ENCODE measurements around the gene LRRFIP1. TPM values are rescaled to one million over a fixed set of nuclear protein-coding genes. Genes with fewer than 3 reads are reported as not detected.

Gene LRRFIP1
- total RNA-seq, 1 donor from 2014 or later: 115 TPM

DNA sequence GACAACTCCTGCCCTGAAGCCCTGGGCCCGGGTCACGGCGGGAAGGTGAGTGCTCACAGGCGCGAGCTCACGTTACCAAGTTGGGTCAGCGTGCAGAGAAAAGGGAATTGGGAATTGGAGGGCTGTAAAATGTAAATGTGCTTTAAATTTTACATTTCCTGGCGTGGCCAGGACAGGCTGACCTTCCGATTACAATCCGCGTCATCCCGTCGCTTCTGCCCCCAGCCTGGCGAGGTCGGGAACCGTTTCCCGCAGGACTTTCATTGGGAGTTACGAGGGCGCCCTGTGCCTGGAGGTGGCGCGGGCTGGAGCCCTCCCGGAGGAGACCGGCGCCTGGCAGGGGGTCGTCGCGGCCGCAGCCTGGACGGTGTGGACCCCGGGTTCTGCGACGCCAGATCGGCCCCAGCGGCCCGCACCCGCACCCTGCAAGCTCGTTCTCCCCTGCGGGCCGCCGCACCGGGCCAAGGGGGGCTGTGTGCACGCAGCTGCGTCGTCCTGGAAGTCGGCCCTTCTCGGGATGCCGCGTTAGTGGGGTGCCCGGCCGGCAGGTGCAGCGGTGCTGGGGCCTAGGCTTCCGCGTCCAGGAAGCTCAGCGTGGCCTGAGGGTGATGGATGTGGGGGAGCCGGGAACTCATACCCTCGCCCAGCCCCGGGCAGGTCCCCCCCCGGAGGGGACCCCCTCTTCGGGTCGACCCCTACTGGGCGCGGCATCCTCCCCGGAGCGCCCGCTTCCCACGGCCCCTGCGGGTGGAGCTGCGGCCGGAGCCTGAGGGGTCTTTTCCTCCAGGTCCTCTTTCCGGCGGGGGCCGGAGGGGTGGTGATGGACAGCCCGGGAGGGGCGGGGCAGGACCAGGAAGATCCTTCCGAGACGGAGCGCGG is 63.9 kb downstream of the LRRFIP1 start:
- no peak for FAIRE-seq

DNA sequence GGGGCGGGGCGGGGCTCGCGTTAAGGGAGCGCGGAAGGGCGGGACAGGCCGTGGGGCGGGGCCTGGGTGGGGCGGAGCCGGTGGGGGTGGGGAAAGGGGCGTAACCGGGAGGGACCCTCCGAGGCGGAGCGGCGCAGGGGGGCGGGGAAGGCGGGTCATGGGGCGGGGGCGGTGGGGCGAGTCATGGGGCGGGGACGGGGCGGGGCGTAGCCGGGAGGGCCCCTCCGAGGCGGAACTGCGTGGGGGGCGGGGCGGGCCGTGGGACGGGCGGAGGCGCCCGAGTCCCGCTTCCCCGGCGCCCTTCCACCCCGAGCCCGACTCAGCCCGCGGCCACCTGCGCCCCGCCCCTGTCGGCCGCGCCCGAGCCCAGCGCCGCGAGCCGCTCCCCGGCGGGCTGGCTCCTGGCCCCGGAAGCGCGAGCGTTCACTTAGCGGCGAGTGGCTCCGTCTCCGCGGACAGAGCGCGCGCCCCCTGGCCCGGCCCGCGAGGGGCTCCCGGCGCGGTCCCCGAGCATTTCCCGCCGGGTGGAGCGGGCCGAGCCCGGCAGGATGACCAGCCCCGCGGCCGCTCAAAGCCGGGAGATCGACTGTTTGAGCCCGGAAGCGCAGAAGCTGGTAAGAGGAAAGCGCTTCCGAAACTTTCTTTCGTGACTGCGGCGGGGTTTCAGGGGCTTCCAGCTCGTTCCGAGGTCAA is 64.7 kb downstream of the LRRFIP1 start:
- H3K4me3 ChIP-seq (ENCODE audit: low read depth, low read length): peak overlapping the region; percentile 99
- FAIRE-seq (no peak), DNase-seq (ENCODE audit: low read depth) (peak; percentile 56)
- H3K36me3 ChIP-seq (ENCODE audit: control insufficient read depth, insufficient read depth, low read length): no peaks in the 10 kb centered on the region
- TF ChIP-seq, protein P1, sequence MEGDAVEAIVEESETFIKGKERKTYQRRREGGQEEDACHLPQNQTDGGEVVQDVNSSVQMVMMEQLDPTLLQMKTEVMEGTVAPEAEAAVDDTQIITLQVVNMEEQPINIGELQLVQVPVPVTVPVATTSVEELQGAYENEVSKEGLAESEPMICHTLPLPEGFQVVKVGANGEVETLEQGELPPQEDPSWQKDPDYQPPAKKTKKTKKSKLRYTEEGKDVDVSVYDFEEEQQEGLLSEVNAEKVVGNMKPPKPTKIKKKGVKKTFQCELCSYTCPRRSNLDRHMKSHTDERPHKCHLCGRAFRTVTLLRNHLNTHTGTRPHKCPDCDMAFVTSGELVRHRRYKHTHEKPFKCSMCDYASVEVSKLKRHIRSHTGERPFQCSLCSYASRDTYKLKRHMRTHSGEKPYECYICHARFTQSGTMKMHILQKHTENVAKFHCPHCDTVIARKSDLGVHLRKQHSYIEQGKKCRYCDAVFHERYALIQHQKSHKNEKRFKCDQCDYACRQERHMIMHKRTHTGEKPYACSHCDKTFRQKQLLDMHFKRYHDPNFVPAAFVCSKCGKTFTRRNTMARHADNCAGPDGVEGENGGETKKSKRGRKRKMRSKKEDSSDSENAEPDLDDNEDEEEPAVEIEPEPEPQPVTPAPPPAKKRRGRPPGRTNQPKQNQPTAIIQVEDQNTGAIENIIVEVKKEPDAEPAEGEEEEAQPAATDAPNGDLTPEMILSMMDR (IDR thresholded peaks at IDR 0.05; ENCODE audit: insufficient read depth, low read length, severe bottlenecking): no peak
- no peaks in the 10 kb centered on the region for H3K27me3 ChIP-seq (ENCODE audit: control insufficient read depth, insufficient read depth, low read length)

More for the DNA sequence above, 63.9 kb downstream of the LRRFIP1 start:
- Histone ChIP-seq H3K36me3 (ENCODE audit: control insufficient read depth, insufficient read depth, low read length) (no peaks in the 10 kb centered on the region), H3K27me3 (ENCODE audit: control insufficient read depth, insufficient read depth, low read length) (no peaks in the 10 kb centered on the region), H3K4me3 (ENCODE audit: low read depth, low read length) (peak overlapping the region; percentile 70)
- DNase-seq (ENCODE audit: low read depth): no peak
- TF ChIP-seq, protein P1 (IDR thresholded peaks at IDR 0.05; ENCODE audit: insufficient read depth, low read length, severe bottlenecking): no peak

DNA sequence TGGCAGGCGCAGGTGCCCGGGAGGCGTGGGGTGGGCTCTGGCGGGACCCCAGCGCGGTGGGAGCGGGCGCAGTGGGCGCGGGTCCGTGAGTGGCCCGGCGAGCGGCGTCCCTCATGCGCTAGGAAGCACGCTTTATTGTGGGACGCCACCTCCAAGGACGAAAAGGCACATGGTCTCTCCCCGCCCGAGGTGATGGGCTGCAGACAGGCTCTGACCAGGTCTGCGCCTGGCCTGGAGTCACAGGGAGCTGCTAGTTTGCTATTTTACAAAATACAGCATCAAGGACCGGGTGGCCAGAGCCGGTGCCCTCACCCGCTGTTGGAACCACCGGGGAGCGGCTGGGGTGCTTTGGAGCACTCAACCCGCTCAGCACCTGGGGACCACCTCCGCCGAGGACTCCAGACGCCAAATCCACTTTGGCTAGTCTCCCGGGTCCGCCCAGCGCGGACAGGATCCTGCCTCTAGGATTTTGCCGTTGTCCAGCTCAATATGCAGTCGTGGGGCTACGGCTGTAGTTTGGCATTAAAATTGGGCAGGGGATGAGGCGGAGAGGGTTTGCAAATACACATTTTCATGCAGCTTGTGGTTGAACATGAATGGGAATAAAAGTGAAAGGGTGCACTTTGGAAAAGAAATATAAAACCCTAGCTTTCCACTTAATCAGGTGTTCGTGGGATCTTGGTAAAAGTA is 65.4 kb downstream of the LRRFIP1 start:
- Histone ChIP-seq H3K4me3 (ENCODE audit: low read depth, low read length) (peak overlapping the region; percentile 99), H3K27me3 (ENCODE audit: control insufficient read depth, insufficient read depth, low read length) (no peaks in the 10 kb centered on the region), H3K36me3 (ENCODE audit: control insufficient read depth, insufficient read depth, low read length) (no peaks in the 10 kb centered on the region)
- FAIRE-seq (no peak), DNase-seq (ENCODE audit: low read depth) (no peak)
- TF ChIP-seq, protein P1 (IDR thresholded peaks at IDR 0.05; ENCODE audit: insufficient read depth, low read length, severe bottlenecking): no peak

DNA sequence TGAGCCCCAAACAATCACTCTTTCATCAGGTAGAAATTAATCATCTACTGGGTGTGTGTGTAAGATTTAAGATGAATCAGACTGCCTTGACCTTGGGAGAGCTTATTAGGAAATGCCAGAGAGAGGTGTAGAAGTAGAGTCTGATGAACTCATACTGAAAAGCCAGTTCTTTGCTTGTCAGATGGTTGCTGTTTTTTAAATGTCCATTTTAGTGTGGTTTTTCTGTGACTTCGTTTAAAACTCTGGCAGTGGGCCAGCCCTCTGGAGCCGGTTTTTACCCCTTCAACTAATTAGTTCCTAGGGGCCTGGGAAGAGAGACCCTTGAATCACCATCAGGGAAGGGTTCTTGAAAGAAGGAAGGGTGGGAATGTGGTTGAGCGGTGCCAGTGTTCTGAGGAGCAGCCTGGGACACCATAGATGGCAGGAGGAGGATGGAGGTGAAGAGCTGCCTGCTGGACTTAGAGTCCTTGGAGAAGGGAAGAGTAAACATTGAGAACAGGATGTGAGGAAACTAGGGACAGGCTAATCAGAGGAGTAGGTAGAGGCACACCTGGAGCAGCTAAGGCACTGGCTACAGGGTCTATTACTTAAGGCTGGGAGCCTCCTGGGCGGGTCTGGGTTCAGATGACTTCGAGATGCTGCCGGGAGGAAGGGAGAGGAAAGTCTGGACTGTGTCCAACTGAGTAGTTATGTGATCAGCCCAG is 66.1 kb downstream of the LRRFIP1 start:
- H3K36me3 ChIP-seq (ENCODE audit: control insufficient read depth, insufficient read depth, low read length): no peaks in the 10 kb centered on the region
- peak overlapping the region; percentile 99 for H3K4me3 ChIP-seq (ENCODE audit: low read depth, low read length)
- TF ChIP-seq, protein P1 (IDR thresholded peaks at IDR 0.05; ENCODE audit: insufficient read depth, low read length, severe bottlenecking): no peak
- H3K27me3 ChIP-seq (ENCODE audit: control insufficient read depth, insufficient read depth, low read length): no peaks in the 10 kb centered on the region
- FAIRE-seq (no peak), DNase-seq (ENCODE audit: low read depth) (peak; percentile 95)

DNA sequence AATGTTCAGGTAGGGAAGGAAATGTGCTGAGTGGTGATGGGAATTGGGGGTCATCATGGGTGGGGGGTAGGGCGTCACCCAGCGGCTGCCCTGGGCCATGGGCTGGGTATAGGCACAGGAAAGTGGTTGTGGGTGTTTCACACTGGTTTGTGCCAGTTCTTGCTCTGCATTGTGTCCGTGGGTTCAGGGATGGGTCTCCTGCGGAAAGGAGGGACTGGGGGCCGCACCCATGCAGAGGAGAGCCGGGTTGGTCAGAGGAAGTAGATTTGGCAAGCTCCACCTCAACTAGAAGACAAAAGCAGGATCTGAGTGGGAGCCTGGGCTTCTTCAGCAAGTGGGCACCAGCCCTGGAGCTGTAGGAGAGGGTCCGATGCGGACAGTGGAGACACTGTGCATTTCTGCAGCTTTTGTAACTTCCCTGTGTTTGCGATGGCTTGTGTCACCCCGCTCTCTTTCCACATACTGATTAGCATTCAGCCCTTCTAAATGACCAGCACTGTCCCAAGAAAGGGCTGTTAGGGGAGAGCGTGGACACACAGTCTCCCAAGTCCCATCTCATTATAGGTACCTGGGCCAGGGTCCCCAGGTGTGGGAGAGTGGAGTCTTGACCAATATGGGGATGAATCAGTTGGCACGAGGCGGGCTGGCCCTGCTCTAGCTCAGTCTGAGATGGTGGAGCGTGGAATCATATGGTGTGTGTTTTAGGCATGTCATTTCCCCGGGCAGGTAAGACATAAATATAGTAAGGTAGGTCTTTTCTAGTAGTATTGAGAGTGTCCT is 67.2 kb downstream of the LRRFIP1 start:
- TF ChIP-seq, protein P1 (IDR thresholded peaks at IDR 0.05; ENCODE audit: insufficient read depth, low read length, severe bottlenecking): no peak

More for the DNA sequence above, 67.2 kb downstream of the LRRFIP1 start:
- Histone ChIP-seq H3K27me3 (ENCODE audit: control insufficient read depth, insufficient read depth, low read length) (no peaks in the 10 kb centered on the region), H3K4me3 (ENCODE audit: low read depth, low read length) (peak overlapping the region; percentile 99), H3K36me3 (ENCODE audit: control insufficient read depth, insufficient read depth, low read length) (no peaks in the 10 kb centered on the region)
- DNase-seq (ENCODE audit: low read depth): no peak
- FAIRE-seq: no peak

Measured in bronchial epithelial cell (primary cell).